SW 1271 (cell line): ENCODE data around the gene C14orf93.
A peak's percentile ranks its signal among the peaks of the same experiment; 100 is the strongest.

ENCODE experiments used
- DNase-seq, 2 experiments: peaks; one replicate each; lab custom pipeline; 2025; lab: John Stamatoyannopoulos, UW

Gene C14orf93

GRCh38 chr14:23009939-23010726, at the start of gene C14orf93:
C14orf93 (minus strand) TSS chr14:23010143; CDS start chr14:22999023, 11,120 bp downstream.
- peak; percentile 29 to 68 for DNase-seq

- DNase-seq: no peak
Measured at GRCh38 chr14:23058654-23059504, 48.9 kb upstream of the C14orf93 start.

GRCh38 chr14:23057757-23058653, 48.1 kb upstream of the C14orf93 start:
- no peak for DNase-seq

GRCh38 chr14:23056956-23057756, 47.2 kb upstream of the C14orf93 start, which contains the start of gene CDH24:
CDH24 (minus strand) TSS chr14:23057520; CDS start chr14:23055733, 1,787 bp downstream.
- DNase-seq: no peak

- no peak for DNase-seq
Measured at GRCh38 chr14:23056145-23056955, 46.4 kb upstream of the C14orf93 start.

GRCh38 chr14:23055621-23056144, 45.7 kb upstream of the C14orf93 start:
- DNase-seq: no peak

GRCh38 chr14:23055147-23055550, 45.2 kb upstream of the C14orf93 start:
- DNase-seq: no peak

GRCh38 chr14:23054000-23054811, 44.3 kb upstream of the C14orf93 start:
- no peak for DNase-seq

- DNase-seq: no peak
Measured at GRCh38 chr14:23053426-23053825, 43.5 kb upstream of the C14orf93 start.

- DNase-seq: no peak
Measured at GRCh38 chr14:23052671-23053070, 42.7 kb upstream of the C14orf93 start.

- DNase-seq: no peak
Measured at GRCh38 chr14:23052182-23052623, 42.3 kb upstream of the C14orf93 start.

GRCh38 chr14:23051141-23052057, 41.5 kb upstream of the C14orf93 start:
- no peak for DNase-seq

- DNase-seq: no peak
Measured at GRCh38 chr14:23049011-23049410, 39.1 kb upstream of the C14orf93 start.

- no peak for DNase-seq
Measured at GRCh38 chr14:23047751-23048693, 38.1 kb upstream of the C14orf93 start.

GRCh38 chr14:23047034-23047634, 37.2 kb upstream of the C14orf93 start:
- DNase-seq: no peak
